ENCODE measurements around the gene TMEM72.

TMEM72 gene

DNA sequence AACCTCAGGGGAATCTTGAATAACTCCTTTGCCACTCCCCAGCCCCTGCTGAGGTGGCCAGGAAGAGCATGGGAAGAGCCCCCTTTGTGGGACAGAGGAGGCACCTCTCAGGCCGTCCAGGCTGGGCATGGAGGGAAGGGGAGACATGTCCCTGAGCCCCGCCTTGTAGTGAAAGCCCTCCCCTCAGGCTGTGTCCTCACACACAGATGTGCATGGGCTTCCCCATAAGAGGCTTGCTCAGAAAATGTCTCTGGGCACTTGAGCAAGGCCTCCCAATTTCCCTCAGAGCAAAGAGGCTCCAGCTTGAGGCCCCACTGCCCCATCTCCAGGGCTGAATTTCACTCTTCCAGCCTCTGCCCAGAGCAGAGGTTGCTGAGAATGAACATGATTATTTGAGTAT is 3.8 kb downstream of the TMEM72 start:
- H3K4me1 ChIP-seq (ENCODE audit: insufficient read depth, low read length, poor library complexity, severe bottlenecking) = peaks cover 61% of the 10 kb centered on the region

DNA sequence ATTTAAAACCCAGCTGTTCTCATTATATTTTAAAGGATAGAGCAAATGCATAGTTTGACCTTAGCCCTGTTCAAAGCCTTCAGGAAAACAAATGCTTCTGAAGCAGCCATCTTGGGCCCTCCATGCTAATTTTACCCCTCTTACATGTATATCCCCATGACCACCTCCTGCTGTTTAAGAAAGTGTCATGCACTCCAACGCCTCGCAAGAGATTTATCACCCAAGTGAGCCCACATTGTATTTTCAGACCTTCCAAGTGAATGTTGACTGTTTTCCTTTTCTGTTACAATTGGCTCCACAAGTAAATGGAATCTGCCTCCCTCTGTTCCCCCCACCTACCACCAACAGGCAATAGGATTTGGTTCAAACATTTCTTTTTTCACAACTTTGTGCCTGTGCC is 5.3 kb downstream of the TMEM72 start:
- no peak overlapping the region for H3K9ac ChIP-seq (ENCODE audit: low read depth, low read length, poor library complexity, severe bottlenecking)
- H3K79me2 ChIP-seq (ENCODE audit: insufficient read depth, low read length) = no peaks in the 10 kb centered on the region
- peaks cover 7% of the 10 kb centered on the region; the same call in 1 of the 2 replicates for H3K9me3 ChIP-seq (ENCODE audit: insufficient read depth, low read depth, low read length)
- H3K4me2 ChIP-seq (ENCODE audit: low read depth, low read length, poor library complexity, severe bottlenecking) = no peak overlapping the region
- H3K4me1 ChIP-seq (ENCODE audit: insufficient read depth, low read length, poor library complexity, severe bottlenecking) = peaks cover 46% of the 10 kb centered on the region
- TF ChIP-seq, protein P1, sequence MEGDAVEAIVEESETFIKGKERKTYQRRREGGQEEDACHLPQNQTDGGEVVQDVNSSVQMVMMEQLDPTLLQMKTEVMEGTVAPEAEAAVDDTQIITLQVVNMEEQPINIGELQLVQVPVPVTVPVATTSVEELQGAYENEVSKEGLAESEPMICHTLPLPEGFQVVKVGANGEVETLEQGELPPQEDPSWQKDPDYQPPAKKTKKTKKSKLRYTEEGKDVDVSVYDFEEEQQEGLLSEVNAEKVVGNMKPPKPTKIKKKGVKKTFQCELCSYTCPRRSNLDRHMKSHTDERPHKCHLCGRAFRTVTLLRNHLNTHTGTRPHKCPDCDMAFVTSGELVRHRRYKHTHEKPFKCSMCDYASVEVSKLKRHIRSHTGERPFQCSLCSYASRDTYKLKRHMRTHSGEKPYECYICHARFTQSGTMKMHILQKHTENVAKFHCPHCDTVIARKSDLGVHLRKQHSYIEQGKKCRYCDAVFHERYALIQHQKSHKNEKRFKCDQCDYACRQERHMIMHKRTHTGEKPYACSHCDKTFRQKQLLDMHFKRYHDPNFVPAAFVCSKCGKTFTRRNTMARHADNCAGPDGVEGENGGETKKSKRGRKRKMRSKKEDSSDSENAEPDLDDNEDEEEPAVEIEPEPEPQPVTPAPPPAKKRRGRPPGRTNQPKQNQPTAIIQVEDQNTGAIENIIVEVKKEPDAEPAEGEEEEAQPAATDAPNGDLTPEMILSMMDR (conservative IDR thresholded peaks at IDR 0.05; ENCODE audit: low read length) = 0 out of 2 replicates have a peak, but pooled peaks have one; percentile 11
- no peak for TF ChIP-seq EZH2phosphoT487 (IDR thresholded peaks at IDR 0.05; ENCODE audit: borderline replicate concordance)
- H3K9me2 ChIP-seq (replicated peaks; ENCODE audit: low read depth, low read length) = no peaks in the 10 kb centered on the region
- H3F3A ChIP-seq (ENCODE audit: low read depth) = peaks cover 19% of the 10 kb centered on the region
- H4K20me1 ChIP-seq (ENCODE audit: insufficient read depth, low read length, poor library complexity, severe bottlenecking) = no peaks in the 10 kb centered on the region
- no peaks in the 10 kb centered on the region for H3K36me3 ChIP-seq (ENCODE audit: insufficient read depth, low read length)
- H3K4me3 ChIP-seq (ENCODE audit: low read length, poor library complexity, severe bottlenecking) = no peak overlapping the region
- H3K27me3 ChIP-seq (ENCODE audit: insufficient read depth, low read length, poor library complexity, severe bottlenecking) = no peaks in the 10 kb centered on the region
- peak overlapping the region; percentile 17; the same call in 1 of the 2 replicates for H2AFZ ChIP-seq (ENCODE audit: low read length)

More for the DNA sequence above, 3.8 kb downstream of the TMEM72 start:
- TF ChIP-seq, protein P1 (conservative IDR thresholded peaks at IDR 0.05; ENCODE audit: low read length) = no peak
- no peak for TF ChIP-seq EZH2phosphoT487 (IDR thresholded peaks at IDR 0.05; ENCODE audit: borderline replicate concordance)
- no peaks in the 10 kb centered on the region for H3K9me2 ChIP-seq (replicated peaks; ENCODE audit: low read depth, low read length)
- no peaks in the 10 kb centered on the region for H3K79me2 ChIP-seq (ENCODE audit: insufficient read depth, low read length)
- peak overlapping the region; percentile 97 for H3K4me2 ChIP-seq (ENCODE audit: low read depth, low read length, poor library complexity, severe bottlenecking)
- H3K9ac ChIP-seq (ENCODE audit: low read depth, low read length, poor library complexity, severe bottlenecking) = peak overlapping the region; percentile 78
- H3K4me3 ChIP-seq (ENCODE audit: low read length, poor library complexity, severe bottlenecking) = peak overlapping the region; percentile 70
- H2AFZ ChIP-seq (ENCODE audit: low read length) = no peak overlapping the region
- no peaks in the 10 kb centered on the region for H4K20me1 ChIP-seq (ENCODE audit: insufficient read depth, low read length, poor library complexity, severe bottlenecking)
- peaks cover 19% of the 10 kb centered on the region for H3F3A ChIP-seq (ENCODE audit: low read depth)
- no peaks in the 10 kb centered on the region for H3K36me3 ChIP-seq (ENCODE audit: insufficient read depth, low read length)
- no peaks in the 10 kb centered on the region for H3K27me3 ChIP-seq (ENCODE audit: insufficient read depth, low read length, poor library complexity, severe bottlenecking)
- H3K9me3 ChIP-seq (ENCODE audit: insufficient read depth, low read depth, low read length) = peaks cover 7% of the 10 kb centered on the region; the same call in 1 of the 2 replicates

DNA sequence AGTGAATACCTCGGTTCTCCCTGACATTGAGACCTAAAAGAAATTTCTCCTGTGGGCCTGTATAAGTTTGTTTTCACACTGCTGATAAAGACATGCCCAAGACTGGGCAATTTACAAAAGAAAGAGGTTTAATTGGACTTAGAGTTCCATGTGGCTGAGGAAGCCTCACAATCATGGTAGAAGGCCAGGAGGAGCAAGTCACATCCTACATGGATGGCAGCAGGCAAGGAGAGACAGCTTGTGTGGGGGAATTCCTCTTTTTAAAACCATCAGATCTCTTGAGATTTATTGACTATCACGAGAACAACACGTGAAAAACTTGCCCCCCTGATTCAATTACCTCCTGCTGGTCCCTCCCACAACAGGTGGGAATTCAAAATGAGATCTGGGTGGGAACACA is 6.7 kb downstream of the TMEM72 start:
- Histone ChIP-seq H3K36me3 (ENCODE audit: insufficient read depth, low read length) (no peaks in the 10 kb centered on the region), H3K4me3 (ENCODE audit: low read length, poor library complexity, severe bottlenecking) (no peak overlapping the region), H3F3A (ENCODE audit: low read depth) (peaks cover 16% of the 10 kb centered on the region), H3K79me2 (ENCODE audit: insufficient read depth, low read length) (no peaks in the 10 kb centered on the region), H3K4me2 (ENCODE audit: low read depth, low read length, poor library complexity, severe bottlenecking) (no peak overlapping the region), H3K4me1 (ENCODE audit: insufficient read depth, low read length, poor library complexity, severe bottlenecking) (peaks cover 32% of the 10 kb centered on the region), H4K20me1 (ENCODE audit: insufficient read depth, low read length, poor library complexity, severe bottlenecking) (no peaks in the 10 kb centered on the region), H2AFZ (ENCODE audit: low read length) (no peak overlapping the region), H3K9me2 (replicated peaks; ENCODE audit: low read depth, low read length) (no peaks in the 10 kb centered on the region), H3K9me3 (ENCODE audit: insufficient read depth, low read depth, low read length) (peaks cover 7% of the 10 kb centered on the region; the same call in 1 of the 2 replicates), H3K9ac (ENCODE audit: low read depth, low read length, poor library complexity, severe bottlenecking) (no peak overlapping the region), H3K27me3 (ENCODE audit: insufficient read depth, low read length, poor library complexity, severe bottlenecking) (no peaks in the 10 kb centered on the region)
- TF ChIP-seq, protein P1 (conservative IDR thresholded peaks at IDR 0.05; ENCODE audit: low read length) = no peak
- no peak for TF ChIP-seq EZH2phosphoT487 (IDR thresholded peaks at IDR 0.05; ENCODE audit: borderline replicate concordance)
